ENCODE results near the gene DEFB112. TPM values are rescaled to one million over a fixed set of nuclear protein-coding genes. Genes with fewer than 3 reads are reported as not detected.

Gene DEFB112
- total RNA-seq, 1 donor from 2014 or later = not detected

DNA sequence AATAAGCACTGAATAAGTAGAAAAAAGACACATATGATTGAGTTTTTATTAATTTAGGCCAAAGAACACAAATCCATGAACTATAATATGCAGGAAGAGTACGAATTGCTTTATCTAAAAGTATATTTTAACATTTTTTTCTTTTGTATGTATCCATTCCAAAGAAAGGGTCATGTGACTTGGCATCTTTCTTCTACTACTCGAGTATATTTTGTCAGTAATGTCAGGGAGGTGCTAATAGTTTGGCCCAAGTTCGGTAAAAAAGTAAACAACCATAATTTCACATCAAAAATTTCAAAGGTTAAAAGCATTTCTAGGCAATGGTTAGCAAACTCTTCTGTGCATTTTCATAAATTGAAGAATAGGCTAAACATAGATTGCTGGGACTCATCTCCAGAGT, 46.6 kb downstream of the DEFB112 start:
- intact Hi-C loops (cut with micrococcal nuclease) = no loop called here

DNA sequence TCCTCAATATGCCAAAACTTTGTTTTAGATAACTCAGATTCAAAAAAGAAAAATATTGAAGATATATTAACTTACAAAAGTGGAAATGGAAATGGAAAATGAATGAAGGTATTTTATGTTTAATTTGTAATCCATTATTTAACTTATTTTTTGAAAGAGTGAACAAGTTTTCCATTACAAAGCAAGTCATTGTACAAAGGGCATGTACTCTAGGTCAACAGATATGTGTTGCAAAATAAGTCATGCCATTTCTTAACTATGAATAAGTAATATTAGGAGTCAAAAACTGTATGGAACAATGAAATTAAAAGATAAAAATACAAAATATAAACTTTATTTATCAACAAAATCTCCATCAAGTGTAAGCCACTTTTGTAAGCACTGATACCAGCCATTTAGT, 54.5 kb downstream of the DEFB112 start:
- intact Hi-C loops (cut with micrococcal nuclease) = no loop called here

Other genes with a start within 250 kb of the DEFB112 start
- not detected in 2 replicates for gene CRISP1, start 183.4 kb downstream of the DEFB112 start, total RNA-seq
- gene DEFB114, start 85.8 kb downstream of the DEFB112 start, total RNA-seq = not detected in 2 replicates
- gene DEFB113, start 80.3 kb downstream of the DEFB112 start, total RNA-seq = not detected in 2 replicates
- not detected in 2 replicates for gene DEFB110, start 27.9 kb downstream of the DEFB112 start, total RNA-seq

All from T-helper 2 cell treated with Interferon-gamma antibody and Interleukin-4, amounts not matched to agents 100 ng/mL and 5 ng/mL, for 36 hours (primary cell).